ENCODE measurements around the gene RAD51B. TPM values are rescaled to one million over a fixed set of nuclear protein-coding genes. Genes with fewer than 3 reads are reported as not detected.

The RAD51B gene
- total RNA-seq, 4 donors from 2014 or later, result 5.0 to 31.8 (median 20.6) TPM

- H3K27me3 ChIP-seq, result no peaks in the 10 kb centered on the region
- WGBS, 2 donors (ENCODE audit: low coverage in 1 of 2), result 86% methylated on average over 9 of the region's 9 CpGs; no CpG with 5 or more reads in 1 of the 2 donors
- H3K36me3 ChIP-seq, result no peaks in the 10 kb centered on the region
- no peak overlapping the region for H3K27ac ChIP-seq
- no peak for TF ChIP-seq CTCF (IDR thresholded peaks at IDR 0.05)
- TF ChIP-seq EP300 (IDR thresholded peaks at IDR 0.05; ENCODE audit: low read depth), result no peak
- no peak for TF ChIP-seq POLR2A (IDR thresholded peaks at IDR 0.05)
- no peak for TF ChIP-seq POLR2AphosphoS5 (IDR thresholded peaks at IDR 0.05)
- no peak for DNase-seq
- intact Hi-C loops (cut with DNase I; ENCODE audit: low total_unique reads), result no loop called here
- in situ Hi-C loops (cut with MboI; ENCODE audit: low pct_ligation_motif_present in 1 of 4, low pct_unique_long_range_greater_than_20kb in 1 of 4, low sequenced_read_pairs in 3 of 4), result no loop called here
- no peaks in the 10 kb centered on the region for H3K9me3 ChIP-seq
- no peak overlapping the region for H3K4me3 ChIP-seq
- peaks cover 0 to 13% (median 3%) of the 10 kb centered on the region in 4 donors for H3K4me1 ChIP-seq
Observed at GRCh38 chr14:67851785-67852410, 32.3 kb downstream of the RAD51B start.

GRCh38 chr14:67852926-67853604 lies 33.5 kb downstream of the RAD51B start:
- in situ Hi-C loops (cut with MboI; ENCODE audit: low pct_ligation_motif_present in 1 of 4, low pct_unique_long_range_greater_than_20kb in 1 of 4, low sequenced_read_pairs in 3 of 4), result no loop called here
- TF ChIP-seq EP300 (IDR thresholded peaks at IDR 0.05; ENCODE audit: low read depth), result no peak
- TF ChIP-seq POLR2A (IDR thresholded peaks at IDR 0.05), result no peak
- no peaks in the 10 kb centered on the region for H3K27me3 ChIP-seq
- DNase-seq, result no peak
- intact Hi-C loops (cut with DNase I; ENCODE audit: low total_unique reads), result no loop called here
- H3K9me3 ChIP-seq, result no peaks in the 10 kb centered on the region
- H3K27ac ChIP-seq, result no peak overlapping the region
- H3K4me3 ChIP-seq, result no peak overlapping the region
- no peaks in the 10 kb centered on the region for H3K36me3 ChIP-seq
- H3K4me1 ChIP-seq, result peaks cover 0 to 17% (median 3%) of the 10 kb centered on the region in 4 donors

- 40 to 44% methylated on average over 3 of the region's 3 CpGs for WGBS, 2 donors (ENCODE audit: low coverage in 1 of 2)
- TF ChIP-seq POLR2AphosphoS5 (IDR thresholded peaks at IDR 0.05) (no peak), EP300 (IDR thresholded peaks at IDR 0.05; ENCODE audit: low read depth) (no peak), POLR2A (IDR thresholded peaks at IDR 0.05) (no peak), CTCF (IDR thresholded peaks at IDR 0.05) (no peak)
- H3K27ac ChIP-seq, result no peak overlapping the region
- no peaks in the 10 kb centered on the region for H3K27me3 ChIP-seq
- no peaks in the 10 kb centered on the region for H3K36me3 ChIP-seq
- no peak overlapping the region for H3K4me3 ChIP-seq
- no peak for DNase-seq
- intact Hi-C loops (cut with DNase I; ENCODE audit: low total_unique reads), result no loop called here
- no peaks in the 10 kb centered on the region for H3K9me3 ChIP-seq
- in situ Hi-C loops (cut with MboI; ENCODE audit: low pct_ligation_motif_present in 1 of 4, low pct_unique_long_range_greater_than_20kb in 1 of 4, low sequenced_read_pairs in 3 of 4), result no loop called here
- H3K4me1 ChIP-seq, result peaks cover 0 to 17% (median 3%) of the 10 kb centered on the region in 4 donors
Observed at GRCh38 chr14:67853715-67854114, 34.1 kb downstream of the RAD51B start.

- no peaks in the 10 kb centered on the region for H3K9me3 ChIP-seq
- no peaks in the 10 kb centered on the region for H3K27me3 ChIP-seq
- TF ChIP-seq CTCF (IDR thresholded peaks at IDR 0.05) (no peak), POLR2A (IDR thresholded peaks at IDR 0.05) (no peak), EP300 (IDR thresholded peaks at IDR 0.05; ENCODE audit: low read depth) (no peak), POLR2AphosphoS5 (IDR thresholded peaks at IDR 0.05) (no peak)
- 39 to 54% methylated on average over 2 of the region's 2 CpGs for WGBS, 2 donors (ENCODE audit: low coverage in 1 of 2)
- no peak overlapping the region for H3K27ac ChIP-seq
- H3K36me3 ChIP-seq, result no peaks in the 10 kb centered on the region
- in situ Hi-C loops (cut with MboI; ENCODE audit: low pct_ligation_motif_present in 1 of 4, low pct_unique_long_range_greater_than_20kb in 1 of 4, low sequenced_read_pairs in 3 of 4), result no loop called here
- H3K4me1 ChIP-seq, result peaks cover 0 to 17% (median 3%) of the 10 kb centered on the region in 4 donors
- DNase-seq, result no peak
- H3K4me3 ChIP-seq, result no peak overlapping the region
- intact Hi-C loops (cut with DNase I; ENCODE audit: low total_unique reads), result no loop called here
Observed at GRCh38 chr14:67856827-67857226, 37.2 kb downstream of the RAD51B start.
